SK-N-SH (cell line): ENCODE measurements around the gene PLAA.

Source experiments
- EP300 ChIP-seq, 2 experiments: IDR thresholded peaks; 2 replicates each; pipeline versions ENCODE4 v1.4.0 to v1.6.1; 2012; ENCODE audit warnings: borderline replicate concordance in 1 of 2, low read depth in 1 of 2, low read length in 1 of 2
- EZH2phosphoT487 ChIP-seq: fragments of 200-600 bp; sonication (generic); IDR thresholded peaks from 2 replicates; pipeline ENCODE4 v1.6.1; 2017; ENCODE audit warnings: low read depth, mixed run types, mild to moderate bottlenecking, antibody characterized with exemption, moderate library complexity, borderline replicate concordance
- FOXJ3 ChIP-seq: sonication (generic); formaldehyde crosslinking; IDR thresholded peaks from 2 replicates; pipeline ENCODE4 v1.5.1; 2020; ENCODE audit warnings: mild to moderate bottlenecking, missing genetic modification reagents
- PBX3 ChIP-seq: IDR thresholded peaks from 2 replicates; pipeline ENCODE4; 2012
- POLR2AphosphoS5 ChIP-seq: IDR thresholded peaks from 2 replicates; pipeline ENCODE4 v1.6.1; 2012; ENCODE audit warnings: low read depth, low read length
- RAD21 ChIP-seq: IDR thresholded peaks from 2 replicates; pipeline ENCODE4 v1.6.1; 2012; ENCODE audit warnings: mild to moderate bottlenecking, low read length
- REST ChIP-seq: IDR thresholded peaks from 2 replicates; pipeline ENCODE4 v1.6.1; 2012; ENCODE audit warnings: mild to moderate bottlenecking, low read depth, low read length, moderate library complexity
- TF ChIP-seq, protein P1 (sequence below): fragments of 200-600 bp; sonication (generic); IDR thresholded peaks from 2 replicates; pipeline ENCODE4 v1.6.1; 2017; ENCODE audit warnings: antibody characterized with exemption, mild to moderate bottlenecking, moderate library complexity
- TF ChIP-seq, protein P2 (sequence below): IDR thresholded peaks from 2 replicates; pipeline ENCODE4 v1.4.0; 2012; ENCODE audit warnings: low read depth
- TF ChIP-seq, protein P3 (sequence below): fragments of 150-350 bp; IDR thresholded peaks from 2 replicates; pipeline ENCODE4 v1.6.1; 2017; ENCODE audit warnings: antibody characterized with exemption, low read length, low read depth, borderline replicate concordance

DNA sequence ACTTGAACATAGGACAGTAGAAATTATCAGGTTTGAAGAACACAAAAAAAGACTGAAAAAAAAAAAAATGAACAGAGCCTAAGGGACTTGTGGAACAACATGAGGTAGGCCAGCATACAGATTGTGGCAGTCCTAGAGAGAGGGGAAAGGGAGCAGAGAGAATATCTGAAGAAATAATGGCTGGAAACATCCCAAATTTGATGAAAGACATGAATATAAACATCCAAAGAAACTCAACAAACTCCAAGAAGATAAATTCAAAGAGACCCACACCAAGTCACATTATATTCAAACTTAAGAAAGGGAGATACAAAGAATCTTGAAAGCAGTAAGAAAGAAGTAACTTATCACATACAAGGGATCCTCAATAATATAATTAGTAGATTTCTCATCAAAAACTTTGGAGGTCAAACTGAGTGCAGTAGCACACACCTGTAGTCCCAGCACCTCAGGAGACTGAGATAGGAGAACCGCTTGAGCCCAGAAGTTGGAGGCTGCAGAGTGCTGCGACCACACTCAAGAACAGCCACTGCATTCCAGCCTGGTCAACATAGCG, 9.1 kb downstream of the PLAA start:
- TF ChIP-seq, protein P1, sequence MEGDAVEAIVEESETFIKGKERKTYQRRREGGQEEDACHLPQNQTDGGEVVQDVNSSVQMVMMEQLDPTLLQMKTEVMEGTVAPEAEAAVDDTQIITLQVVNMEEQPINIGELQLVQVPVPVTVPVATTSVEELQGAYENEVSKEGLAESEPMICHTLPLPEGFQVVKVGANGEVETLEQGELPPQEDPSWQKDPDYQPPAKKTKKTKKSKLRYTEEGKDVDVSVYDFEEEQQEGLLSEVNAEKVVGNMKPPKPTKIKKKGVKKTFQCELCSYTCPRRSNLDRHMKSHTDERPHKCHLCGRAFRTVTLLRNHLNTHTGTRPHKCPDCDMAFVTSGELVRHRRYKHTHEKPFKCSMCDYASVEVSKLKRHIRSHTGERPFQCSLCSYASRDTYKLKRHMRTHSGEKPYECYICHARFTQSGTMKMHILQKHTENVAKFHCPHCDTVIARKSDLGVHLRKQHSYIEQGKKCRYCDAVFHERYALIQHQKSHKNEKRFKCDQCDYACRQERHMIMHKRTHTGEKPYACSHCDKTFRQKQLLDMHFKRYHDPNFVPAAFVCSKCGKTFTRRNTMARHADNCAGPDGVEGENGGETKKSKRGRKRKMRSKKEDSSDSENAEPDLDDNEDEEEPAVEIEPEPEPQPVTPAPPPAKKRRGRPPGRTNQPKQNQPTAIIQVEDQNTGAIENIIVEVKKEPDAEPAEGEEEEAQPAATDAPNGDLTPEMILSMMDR = no peak
- TF ChIP-seq, protein P2, sequence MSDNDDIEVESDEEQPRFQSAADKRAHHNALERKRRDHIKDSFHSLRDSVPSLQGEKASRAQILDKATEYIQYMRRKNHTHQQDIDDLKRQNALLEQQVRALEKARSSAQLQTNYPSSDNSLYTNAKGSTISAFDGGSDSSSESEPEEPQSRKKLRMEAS = no peak
- TF ChIP-seq EP300 (IDR thresholded peaks at IDR 0.05; ENCODE audit: borderline replicate concordance in 1 of 2, low read depth in 1 of 2, low read length in 1 of 2) (no peak), EZH2phosphoT487 (no peak), PBX3 (no peak), POLR2AphosphoS5 (no peak), REST (no peak), RAD21 (no peak), FOXJ3 (no peak)
- TF ChIP-seq, protein P3, sequence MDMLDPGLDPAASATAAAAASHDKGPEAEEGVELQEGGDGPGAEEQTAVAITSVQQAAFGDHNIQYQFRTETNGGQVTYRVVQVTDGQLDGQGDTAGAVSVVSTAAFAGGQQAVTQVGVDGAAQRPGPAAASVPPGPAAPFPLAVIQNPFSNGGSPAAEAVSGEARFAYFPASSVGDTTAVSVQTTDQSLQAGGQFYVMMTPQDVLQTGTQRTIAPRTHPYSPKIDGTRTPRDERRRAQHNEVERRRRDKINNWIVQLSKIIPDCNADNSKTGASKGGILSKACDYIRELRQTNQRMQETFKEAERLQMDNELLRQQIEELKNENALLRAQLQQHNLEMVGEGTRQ = no peak
